C4-2B (cell line): ENCODE results near the gene NAP1L2.

Experiments used
- H3K27ac ChIP-seq: fragments of 450-650 bp; 2 replicates; pipeline ENCODE4 v1.5.1; 2017
- CTCF ChIP-seq: fragments of 450-650 bp; conservative IDR thresholded peaks from 2 replicates; pipeline ENCODE4 v1.5.1; 2017; ENCODE audit warnings: mild to moderate bottlenecking
- ZFX ChIP-seq: fragments of 450-650 bp; IDR thresholded peaks from 2 replicates; pipeline ENCODE4 v1.6.1; 2017

NAP1L2 gene

GRCh38 chrX:73214426-73215094 is at the start of gene NAP1L2:
Gene NAP1L2 (minus strand): TSS chrX:73214851. CDS start chrX:73214492, 359 bp downstream.
- H3K27ac ChIP-seq, result peak within 1 kb of the TSS; percentile 43
- no peak for TF ChIP-seq CTCF
- no peak for TF ChIP-seq ZFX

GRCh38 chrX:73262991-73263390 is 48.3 kb upstream of the NAP1L2 start:
- peak; percentile 38 for TF ChIP-seq CTCF
- no peak for TF ChIP-seq ZFX
- no peak overlapping the region for H3K27ac ChIP-seq

GRCh38 chrX:73239242-73239641 is 24.6 kb upstream of the NAP1L2 start:
- H3K27ac ChIP-seq, result no peak overlapping the region

GRCh38 chrX:73217621-73218020 is 3.0 kb upstream of the NAP1L2 start:
- H3K27ac ChIP-seq, result no peak overlapping the region
- TF ChIP-seq CTCF (no peak), ZFX (no peak)

More at GRCh38 chrX:73239242-73239641, 24.6 kb upstream of the NAP1L2 start:
- no peak for TF ChIP-seq ZFX

- no peak for TF ChIP-seq CTCF
- no peak for TF ChIP-seq ZFX
Observed at GRCh38 chrX:73215246-73215645, 595 bp upstream of the NAP1L2 start.

GRCh38 chrX:73213734-73214425 is 771 bp downstream of the NAP1L2 start:
- TF ChIP-seq ZFX, result no peak
- no peak for TF ChIP-seq CTCF
- peak overlapping the region; percentile 43 for H3K27ac ChIP-seq

More at GRCh38 chrX:73215246-73215645, 595 bp upstream of the NAP1L2 start:
- no peak overlapping the region for H3K27ac ChIP-seq

GRCh38 chrX:73206366-73206765 is 8.3 kb downstream of the NAP1L2 start:
- no peak overlapping the region for H3K27ac ChIP-seq
- TF ChIP-seq ZFX (no peak), CTCF (no peak)
